HepG2 (cell line): ENCODE results near the gene ALDOA. TPM values are rescaled to one million over a fixed set of nuclear protein-coding genes. Genes with fewer than 3 reads are reported as not detected.

Experiments
- AFF4 ChIP-seq: sonication (generic); formaldehyde crosslinking; IDR thresholded peaks from 2 replicates; pipeline ENCODE4 v1.4.0; 2020; ENCODE audit warnings: missing genetic modification reagents
- HOXA3 ChIP-seq: sonication (generic); formaldehyde crosslinking; IDR thresholded peaks from 2 replicates; pipeline ENCODE4 v1.5.0; 2020; ENCODE audit warnings: missing genetic modification reagents
- MAFG ChIP-seq: sonication (generic); formaldehyde crosslinking; IDR thresholded peaks from 2 replicates; pipeline ENCODE4 v1.5.1; 2020; ENCODE audit warnings: mild to moderate bottlenecking, missing genetic modification reagents
- MAX ChIP-seq: IDR thresholded peaks from 2 replicates; pipeline ENCODE4 v1.6.1; 2012; ENCODE audit warnings: inconsistent platforms
- MXD4 ChIP-seq: IDR thresholded peaks from 2 replicates; pipeline ENCODE4 v1.6.1; 2016; ENCODE audit warnings: mild to moderate bottlenecking, missing biosample characterization, missing genetic modification reagents
- RFXANK ChIP-seq: IDR thresholded peaks from 2 replicates; pipeline ENCODE4 v1.6.1; 2016
- SALL2 ChIP-seq: sonication (generic); formaldehyde crosslinking; IDR thresholded peaks from 2 replicates; pipeline ENCODE4 v1.8.1; 2023; ENCODE audit warnings: mild to moderate bottlenecking, missing genetic modification reagents, inconsistent platforms
- TRIM22 ChIP-seq: fragments of 450-650 bp; IDR thresholded peaks from 2 replicates; pipeline ENCODE4 v1.6.1; 2017
- ZBTB42 ChIP-seq: sonication (generic); formaldehyde crosslinking; IDR thresholded peaks from 2 replicates; pipeline ENCODE4 v1.5.0; 2020; ENCODE audit warnings: mild to moderate bottlenecking, missing genetic modification reagents
- ZFP82 ChIP-seq: sonication (generic); formaldehyde crosslinking; IDR thresholded peaks from 2 replicates; pipeline ENCODE4 v1.5.1; 2020; ENCODE audit warnings: mild to moderate bottlenecking, missing genetic modification reagents, borderline replicate concordance
- ZNF260 ChIP-seq: sonication (generic); formaldehyde crosslinking; IDR thresholded peaks from 2 replicates; pipeline ENCODE4 v1.4.0; 2020; ENCODE audit warnings: missing genetic modification reagents, low read depth, mild to moderate bottlenecking, borderline replicate concordance
- ZNF280B ChIP-seq: sonication (generic); formaldehyde crosslinking; IDR thresholded peaks from 2 replicates; pipeline ENCODE4 v1.5.0; 2020; ENCODE audit warnings: missing genetic modification reagents, mild to moderate bottlenecking, borderline replicate concordance
- ZNF331 ChIP-seq: sonication (generic); formaldehyde crosslinking; IDR thresholded peaks from 2 replicates; pipeline ENCODE4 v1.4.0; 2020; ENCODE audit warnings: missing genetic modification reagents
- polyA plus RNA-seq, 8 experiments: library from polyadenylated mRNA; depleted of rRNA in 3 of 8; stranded (reverse) in 7 of 8; unstranded in 1 of 8; fragments of >200 nt; fragmentation: Illumina TruSeq in 4 of 8; extraction: Trizol in 4 of 8; gene quantifications; 2 replicates each; pipeline versions ENCODE4 v1.2.1 to v1.2.3, GENCODE V29; 2011 to 2016; ENCODE audit warnings: low read depth in 4 of 8, missing spikeins in 1 of 8, mixed read lengths in 1 of 8; ENCODE audit not compliant: insufficient read depth in 1 of 8
- total RNA-seq, 5 experiments: library from RNA; depleted of rRNA; stranded (reverse); fragments of >200 nt; fragmentation: Illumina TruSeq; extraction: Trizol; gene quantifications; 2 replicates each; pipeline ENCODE4 v1.2.3, GENCODE V29; 2016; ENCODE audit warnings: low read depth in 1 of 5
- TF ChIP-seq, protein P1 (sequence below): sonication (generic); formaldehyde crosslinking; IDR thresholded peaks from 2 replicates; pipeline ENCODE4 v1.4.0; 2020; ENCODE audit warnings: mild to moderate bottlenecking, missing genetic modification reagents
- TF ChIP-seq, protein P2 (sequence below): sonication (generic); formaldehyde crosslinking; IDR thresholded peaks from 2 replicates; pipeline ENCODE4 v1.8.0; 2022; ENCODE audit warnings: low read depth, missing genetic modification reagents
- TF ChIP-seq, protein P3 (sequence below): sonication (generic); formaldehyde crosslinking; IDR thresholded peaks from 2 replicates; pipeline ENCODE4 v1.4.0; 2020; ENCODE audit warnings: missing genetic modification reagents

Gene ALDOA
- total and polyA plus RNA-seq, 2 of the 13 experiments (the other 11 are each of a cell fraction or from before 2014, with no cell fraction given) = 925 to 1,884 TPM

GRCh38 chr16:30075503-30076275 lies 10.1 kb downstream of the ALDOA start, which contains the start of gene PPP4C (continued):
- TF ChIP-seq, protein P1, sequence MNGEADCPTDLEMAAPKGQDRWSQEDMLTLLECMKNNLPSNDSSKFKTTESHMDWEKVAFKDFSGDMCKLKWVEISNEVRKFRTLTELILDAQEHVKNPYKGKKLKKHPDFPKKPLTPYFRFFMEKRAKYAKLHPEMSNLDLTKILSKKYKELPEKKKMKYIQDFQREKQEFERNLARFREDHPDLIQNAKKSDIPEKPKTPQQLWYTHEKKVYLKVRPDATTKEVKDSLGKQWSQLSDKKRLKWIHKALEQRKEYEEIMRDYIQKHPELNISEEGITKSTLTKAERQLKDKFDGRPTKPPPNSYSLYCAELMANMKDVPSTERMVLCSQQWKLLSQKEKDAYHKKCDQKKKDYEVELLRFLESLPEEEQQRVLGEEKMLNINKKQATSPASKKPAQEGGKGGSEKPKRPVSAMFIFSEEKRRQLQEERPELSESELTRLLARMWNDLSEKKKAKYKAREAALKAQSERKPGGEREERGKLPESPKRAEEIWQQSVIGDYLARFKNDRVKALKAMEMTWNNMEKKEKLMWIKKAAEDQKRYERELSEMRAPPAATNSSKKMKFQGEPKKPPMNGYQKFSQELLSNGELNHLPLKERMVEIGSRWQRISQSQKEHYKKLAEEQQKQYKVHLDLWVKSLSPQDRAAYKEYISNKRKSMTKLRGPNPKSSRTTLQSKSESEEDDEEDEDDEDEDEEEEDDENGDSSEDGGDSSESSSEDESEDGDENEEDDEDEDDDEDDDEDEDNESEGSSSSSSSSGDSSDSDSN = peak; percentile 66
- TF ChIP-seq MAFG (CRISPR knock-in tag) (no peak), HOXA3 (peak; percentile 98), AFF4 (no peak), ZNF280B (CRISPR knock-in tag) (peak; percentile 58; the same call in 1 of the 2 replicates), RFXANK (no peak; the same call in 1 of the 2 replicates), TRIM22 (no peak), SALL2 (CRISPR knock-in tag) (no peak; the same call in 1 of the 2 replicates), ZNF260 (CRISPR knock-in tag) (no peak), ZBTB42 (peak; percentile 34; the same call in 1 of the 2 replicates), ZFP82 (CRISPR knock-in tag) (peak; percentile 78), MXD4 (no peak), MAX (peak; percentile 55; the same call in 1 of the 2 replicates), ZNF331 (CRISPR knock-in tag) (no peak)
- TF ChIP-seq, protein P2, sequence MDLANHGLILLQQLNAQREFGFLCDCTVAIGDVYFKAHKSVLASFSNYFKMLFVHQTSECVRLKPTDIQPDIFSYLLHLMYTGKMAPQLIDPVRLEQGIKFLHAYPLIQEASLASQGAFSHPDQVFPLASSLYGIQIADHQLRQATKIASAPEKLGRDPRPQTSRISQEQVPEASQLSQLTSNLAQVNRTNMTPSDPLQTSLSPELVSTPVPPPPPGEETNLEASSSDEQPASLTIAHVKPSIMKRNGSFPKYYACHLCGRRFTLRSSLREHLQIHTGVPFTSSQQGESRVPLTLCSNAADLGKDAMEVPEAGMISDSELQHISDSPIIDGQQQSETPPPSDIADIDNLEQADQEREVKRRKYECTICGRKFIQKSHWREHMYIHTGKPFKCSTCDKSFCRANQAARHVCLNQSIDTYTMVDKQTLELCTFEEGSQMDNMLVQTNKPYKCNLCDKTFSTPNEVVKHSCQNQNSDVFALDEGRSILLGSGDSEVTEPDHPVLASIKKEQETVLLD (CRISPR knock-in tag) = peak; percentile 50; the same call in 1 of the 2 replicates
- TF ChIP-seq, protein P3, sequence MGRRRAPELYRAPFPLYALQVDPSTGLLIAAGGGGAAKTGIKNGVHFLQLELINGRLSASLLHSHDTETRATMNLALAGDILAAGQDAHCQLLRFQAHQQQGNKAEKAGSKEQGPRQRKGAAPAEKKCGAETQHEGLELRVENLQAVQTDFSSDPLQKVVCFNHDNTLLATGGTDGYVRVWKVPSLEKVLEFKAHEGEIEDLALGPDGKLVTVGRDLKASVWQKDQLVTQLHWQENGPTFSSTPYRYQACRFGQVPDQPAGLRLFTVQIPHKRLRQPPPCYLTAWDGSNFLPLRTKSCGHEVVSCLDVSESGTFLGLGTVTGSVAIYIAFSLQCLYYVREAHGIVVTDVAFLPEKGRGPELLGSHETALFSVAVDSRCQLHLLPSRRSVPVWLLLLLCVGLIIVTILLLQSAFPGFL (CRISPR knock-in tag) = no peak
